Osteocyte (in vitro differentiated cells): ENCODE results near the gene QRFP. TPM values are rescaled to one million over a fixed set of nuclear protein-coding genes. Genes with fewer than 3 reads are reported as not detected.
A peak's percentile ranks its signal among the peaks of the same experiment; 100 is the strongest.
"Not testable (repeated sequence)": the region's sequence is repeated elsewhere in the genome, so short reads cannot be mapped to it uniquely, and the experiment has no call there.

Experiments
- DNase-seq: peaks from one replicate; pipeline ENCODE4 v3.0.0; 2021; ENCODE audit warnings: mixed read lengths; ENCODE audit not compliant: unreplicated experiment; ENCODE audit errors: extremely low spot score
- H3K27ac Mint-ChIP-seq: one replicate; pipeline ENCODE4 v1.8.0; 2021; ENCODE audit warnings: mild to moderate bottlenecking, mixed read lengths; ENCODE audit not compliant: unreplicated experiment
- H3K27me3 Mint-ChIP-seq: one replicate; pipeline ENCODE4 v1.8.0; 2021; ENCODE audit warnings: mixed read lengths; ENCODE audit not compliant: unreplicated experiment
- H3K36me3 Mint-ChIP-seq: one replicate; pipeline ENCODE4 v1.8.0; 2021; ENCODE audit warnings: mixed read lengths; ENCODE audit not compliant: unreplicated experiment
- H3K4me1 Mint-ChIP-seq: one replicate; pipeline ENCODE4 v1.8.0; 2021; ENCODE audit warnings: mixed read lengths; ENCODE audit not compliant: unreplicated experiment
- H3K4me3 Mint-ChIP-seq: one replicate; pipeline ENCODE4 v1.8.0; 2021; ENCODE audit warnings: mild to moderate bottlenecking, moderate library complexity, mixed read lengths; ENCODE audit not compliant: unreplicated experiment
- H3K9me3 Mint-ChIP-seq: one replicate; pipeline ENCODE4 v1.8.0; 2021; ENCODE audit warnings: mixed read lengths; ENCODE audit not compliant: unreplicated experiment
- CTCF ChIP-seq: fragments of 200-600 bp; sonication (generic); IDR thresholded peaks from 2 replicates; pipeline ENCODE4 v1.5.0; 2021; ENCODE audit warnings: antibody characterized with exemption, mild to moderate bottlenecking, moderate library complexity
- total RNA-seq: library from RNA; stranded (reverse); gene quantifications from 2 replicates; pipeline ENCODE4 v1.2.1, GENCODE V29; 2021

Gene QRFP
- total RNA-seq, 1 donor from 2014 or later: not detected

- no peak overlapping the region for H3K4me3 Mint-ChIP-seq
- H3K27me3 Mint-ChIP-seq: no peaks in the 10 kb centered on the region
- DNase-seq: no peak
- H3K36me3 Mint-ChIP-seq: peaks cover 29% of the 10 kb centered on the region
- TF ChIP-seq CTCF: no peak
- no peaks in the 10 kb centered on the region for H3K9me3 Mint-ChIP-seq
- peaks cover 54% of the 10 kb centered on the region for H3K4me1 Mint-ChIP-seq
- H3K27ac Mint-ChIP-seq: no peak overlapping the region
These were observed 40.1 kb downstream of the QRFP start for GRCh38 chr9:130856474-130856873.

GRCh38 chr9:130854835-130855234, 41.8 kb downstream of the QRFP start:
- Mint-ChIP-seq H3K27ac (peak overlapping the region; percentile 54), H3K4me1 (peaks cover 42% of the 10 kb centered on the region), H3K9me3 (no peaks in the 10 kb centered on the region)

GRCh38 chr9:130854092-130854491, 42.5 kb downstream of the QRFP start:
- peaks cover 44% of the 10 kb centered on the region for H3K4me1 Mint-ChIP-seq

More at GRCh38 chr9:130854835-130855234, 41.8 kb downstream of the QRFP start:
- Mint-ChIP-seq H3K27me3 (no peaks in the 10 kb centered on the region), H3K4me3 (no peak overlapping the region), H3K36me3 (peaks cover 27% of the 10 kb centered on the region)
- no peak for DNase-seq
- no peak for TF ChIP-seq CTCF

GRCh38 chr9:130852801-130853200, 43.8 kb downstream of the QRFP start:
- Mint-ChIP-seq H3K27ac (no peak overlapping the region), H3K36me3 (peaks cover 27% of the 10 kb centered on the region), H3K27me3 (no peaks in the 10 kb centered on the region), H3K4me3 (no peak overlapping the region), H3K9me3 (no peaks in the 10 kb centered on the region), H3K4me1 (peaks cover 40% of the 10 kb centered on the region)
- no peak for DNase-seq
- TF ChIP-seq CTCF: no peak

More at GRCh38 chr9:130854092-130854491, 42.5 kb downstream of the QRFP start:
- no peaks in the 10 kb centered on the region for H3K27me3 Mint-ChIP-seq
- TF ChIP-seq CTCF: no peak
- H3K27ac Mint-ChIP-seq: peak overlapping the region; percentile 54
- H3K36me3 Mint-ChIP-seq: peaks cover 27% of the 10 kb centered on the region
- H3K9me3 Mint-ChIP-seq: no peaks in the 10 kb centered on the region
- no peak for DNase-seq
- H3K4me3 Mint-ChIP-seq: no peak overlapping the region

- DNase-seq: no peak
- Mint-ChIP-seq H3K4me1 (peaks cover 61% of the 10 kb centered on the region), H3K4me3 (no peak overlapping the region), H3K27me3 (no peaks in the 10 kb centered on the region), H3K36me3 (peaks cover 5% of the 10 kb centered on the region), H3K9me3 (no peaks in the 10 kb centered on the region), H3K27ac (peak overlapping the region; percentile 97)
- no peak for TF ChIP-seq CTCF
These were observed 47.3 kb downstream of the QRFP start for GRCh38 chr9:130849356-130849755.

- H3K4me3 Mint-ChIP-seq, H3K27me3 Mint-ChIP-seq, H3K36me3 Mint-ChIP-seq, H3K9me3 Mint-ChIP-seq, DNase-seq: not testable (repeated sequence)
- H3K4me1 Mint-ChIP-seq: peaks cover 64% of the 10 kb centered on the region
- H3K27ac Mint-ChIP-seq: peak overlapping the region; percentile 97
These were observed 48.1 kb downstream of the QRFP start for GRCh38 chr9:130848514-130848913.
